SK-N-SH (cell line): Measurements from ENCODE around the gene GLG1.

Experiments used
- EP300 ChIP-seq, 2 experiments: IDR thresholded peaks; 2 replicates each; pipeline versions ENCODE4 v1.4.0 to v1.6.1; 2012; ENCODE audit warnings: borderline replicate concordance in 1 of 2, low read depth in 1 of 2, low read length in 1 of 2
- EZH2phosphoT487 ChIP-seq: fragments of 200-600 bp; sonication (generic); IDR thresholded peaks from 2 replicates; pipeline ENCODE4 v1.6.1; 2017; ENCODE audit warnings: low read depth, mixed run types, mild to moderate bottlenecking, antibody characterized with exemption, moderate library complexity, borderline replicate concordance
- NFIC ChIP-seq: IDR thresholded peaks from 2 replicates; pipeline ENCODE4 v1.4.0; 2012; ENCODE audit warnings: borderline replicate concordance
- POLR2AphosphoS5 ChIP-seq: IDR thresholded peaks from 2 replicates; pipeline ENCODE4 v1.6.1; 2012; ENCODE audit warnings: low read depth, low read length
- SIN3A ChIP-seq: IDR thresholded peaks from 2 replicates; pipeline ENCODE4 v1.6.1; 2012; ENCODE audit warnings: low read depth, mild to moderate bottlenecking, low read length, moderate library complexity, borderline replicate concordance
- TF ChIP-seq, protein P1 (sequence below): IDR thresholded peaks from 2 replicates; pipeline ENCODE4 v1.6.1; 2012; ENCODE audit warnings: mild to moderate bottlenecking, low read depth, low read length, moderate library complexity
- TF ChIP-seq, protein P2 (sequence below): IDR thresholded peaks from 2 replicates; pipeline ENCODE4 v1.4.0; 2012; ENCODE audit warnings: low read depth
- TF ChIP-seq, protein P3 (sequence below): IDR thresholded peaks from 2 replicates; pipeline ENCODE4 v1.4.0; 2012; ENCODE audit warnings: low read depth, borderline replicate concordance
- TF ChIP-seq, protein P4 (sequence below): fragments of 200-600 bp; sonication (generic); IDR thresholded peaks from 2 replicates; pipeline ENCODE4 v1.6.1; 2017; ENCODE audit warnings: antibody characterized with exemption, mild to moderate bottlenecking, moderate library complexity
- TF ChIP-seq, protein P5 (sequence below): IDR thresholded peaks from 2 replicates; pipeline ENCODE4 v1.4.0; 2012; ENCODE audit warnings: low read depth, borderline replicate concordance

DNA sequence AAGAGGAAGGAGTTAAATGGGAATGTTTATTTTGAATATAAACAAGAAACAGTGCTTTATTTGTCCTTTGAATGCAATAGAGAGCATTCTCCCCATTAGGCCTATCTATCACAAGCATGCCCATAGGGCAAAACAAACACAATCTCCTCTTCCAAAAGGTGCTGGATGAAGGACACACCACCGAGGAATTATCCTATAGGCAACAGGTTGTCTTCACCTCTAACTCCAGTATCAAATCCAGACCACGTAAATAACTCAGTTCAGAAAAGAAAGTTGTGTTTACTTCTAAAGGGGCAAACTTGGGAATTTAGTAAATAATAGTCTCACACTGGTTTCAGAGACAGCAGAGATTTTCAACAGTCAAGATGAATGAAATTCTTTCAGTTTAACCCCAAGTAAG, 101.9 kb downstream of the GLG1 start:
- TF ChIP-seq, protein P1, sequence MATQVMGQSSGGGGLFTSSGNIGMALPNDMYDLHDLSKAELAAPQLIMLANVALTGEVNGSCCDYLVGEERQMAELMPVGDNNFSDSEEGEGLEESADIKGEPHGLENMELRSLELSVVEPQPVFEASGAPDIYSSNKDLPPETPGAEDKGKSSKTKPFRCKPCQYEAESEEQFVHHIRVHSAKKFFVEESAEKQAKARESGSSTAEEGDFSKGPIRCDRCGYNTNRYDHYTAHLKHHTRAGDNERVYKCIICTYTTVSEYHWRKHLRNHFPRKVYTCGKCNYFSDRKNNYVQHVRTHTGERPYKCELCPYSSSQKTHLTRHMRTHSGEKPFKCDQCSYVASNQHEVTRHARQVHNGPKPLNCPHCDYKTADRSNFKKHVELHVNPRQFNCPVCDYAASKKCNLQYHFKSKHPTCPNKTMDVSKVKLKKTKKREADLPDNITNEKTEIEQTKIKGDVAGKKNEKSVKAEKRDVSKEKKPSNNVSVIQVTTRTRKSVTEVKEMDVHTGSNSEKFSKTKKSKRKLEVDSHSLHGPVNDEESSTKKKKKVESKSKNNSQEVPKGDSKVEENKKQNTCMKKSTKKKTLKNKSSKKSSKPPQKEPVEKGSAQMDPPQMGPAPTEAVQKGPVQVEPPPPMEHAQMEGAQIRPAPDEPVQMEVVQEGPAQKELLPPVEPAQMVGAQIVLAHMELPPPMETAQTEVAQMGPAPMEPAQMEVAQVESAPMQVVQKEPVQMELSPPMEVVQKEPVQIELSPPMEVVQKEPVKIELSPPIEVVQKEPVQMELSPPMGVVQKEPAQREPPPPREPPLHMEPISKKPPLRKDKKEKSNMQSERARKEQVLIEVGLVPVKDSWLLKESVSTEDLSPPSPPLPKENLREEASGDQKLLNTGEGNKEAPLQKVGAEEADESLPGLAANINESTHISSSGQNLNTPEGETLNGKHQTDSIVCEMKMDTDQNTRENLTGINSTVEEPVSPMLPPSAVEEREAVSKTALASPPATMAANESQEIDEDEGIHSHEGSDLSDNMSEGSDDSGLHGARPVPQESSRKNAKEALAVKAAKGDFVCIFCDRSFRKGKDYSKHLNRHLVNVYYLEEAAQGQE: no peak
- TF ChIP-seq, protein P2, sequence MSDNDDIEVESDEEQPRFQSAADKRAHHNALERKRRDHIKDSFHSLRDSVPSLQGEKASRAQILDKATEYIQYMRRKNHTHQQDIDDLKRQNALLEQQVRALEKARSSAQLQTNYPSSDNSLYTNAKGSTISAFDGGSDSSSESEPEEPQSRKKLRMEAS: no peak
- TF ChIP-seq EZH2phosphoT487: no peak
- TF ChIP-seq, protein P3, sequence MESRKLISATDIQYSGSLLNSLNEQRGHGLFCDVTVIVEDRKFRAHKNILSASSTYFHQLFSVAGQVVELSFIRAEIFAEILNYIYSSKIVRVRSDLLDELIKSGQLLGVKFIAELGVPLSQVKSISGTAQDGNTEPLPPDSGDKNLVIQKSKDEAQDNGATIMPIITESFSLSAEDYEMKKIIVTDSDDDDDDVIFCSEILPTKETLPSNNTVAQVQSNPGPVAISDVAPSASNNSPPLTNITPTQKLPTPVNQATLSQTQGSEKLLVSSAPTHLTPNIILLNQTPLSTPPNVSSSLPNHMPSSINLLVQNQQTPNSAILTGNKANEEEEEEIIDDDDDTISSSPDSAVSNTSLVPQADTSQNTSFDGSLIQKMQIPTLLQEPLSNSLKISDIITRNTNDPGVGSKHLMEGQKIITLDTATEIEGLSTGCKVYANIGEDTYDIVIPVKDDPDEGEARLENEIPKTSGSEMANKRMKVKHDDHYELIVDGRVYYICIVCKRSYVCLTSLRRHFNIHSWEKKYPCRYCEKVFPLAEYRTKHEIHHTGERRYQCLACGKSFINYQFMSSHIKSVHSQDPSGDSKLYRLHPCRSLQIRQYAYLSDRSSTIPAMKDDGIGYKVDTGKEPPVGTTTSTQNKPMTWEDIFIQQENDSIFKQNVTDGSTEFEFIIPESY: no peak
- TF ChIP-seq NFIC: no peak
- no peak for TF ChIP-seq POLR2AphosphoS5
- TF ChIP-seq, protein P4, sequence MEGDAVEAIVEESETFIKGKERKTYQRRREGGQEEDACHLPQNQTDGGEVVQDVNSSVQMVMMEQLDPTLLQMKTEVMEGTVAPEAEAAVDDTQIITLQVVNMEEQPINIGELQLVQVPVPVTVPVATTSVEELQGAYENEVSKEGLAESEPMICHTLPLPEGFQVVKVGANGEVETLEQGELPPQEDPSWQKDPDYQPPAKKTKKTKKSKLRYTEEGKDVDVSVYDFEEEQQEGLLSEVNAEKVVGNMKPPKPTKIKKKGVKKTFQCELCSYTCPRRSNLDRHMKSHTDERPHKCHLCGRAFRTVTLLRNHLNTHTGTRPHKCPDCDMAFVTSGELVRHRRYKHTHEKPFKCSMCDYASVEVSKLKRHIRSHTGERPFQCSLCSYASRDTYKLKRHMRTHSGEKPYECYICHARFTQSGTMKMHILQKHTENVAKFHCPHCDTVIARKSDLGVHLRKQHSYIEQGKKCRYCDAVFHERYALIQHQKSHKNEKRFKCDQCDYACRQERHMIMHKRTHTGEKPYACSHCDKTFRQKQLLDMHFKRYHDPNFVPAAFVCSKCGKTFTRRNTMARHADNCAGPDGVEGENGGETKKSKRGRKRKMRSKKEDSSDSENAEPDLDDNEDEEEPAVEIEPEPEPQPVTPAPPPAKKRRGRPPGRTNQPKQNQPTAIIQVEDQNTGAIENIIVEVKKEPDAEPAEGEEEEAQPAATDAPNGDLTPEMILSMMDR: no peak
- no peak for TF ChIP-seq EP300 (IDR thresholded peaks at IDR 0.05; ENCODE audit: borderline replicate concordance in 1 of 2, low read depth in 1 of 2, low read length in 1 of 2)
- TF ChIP-seq, protein P5, sequence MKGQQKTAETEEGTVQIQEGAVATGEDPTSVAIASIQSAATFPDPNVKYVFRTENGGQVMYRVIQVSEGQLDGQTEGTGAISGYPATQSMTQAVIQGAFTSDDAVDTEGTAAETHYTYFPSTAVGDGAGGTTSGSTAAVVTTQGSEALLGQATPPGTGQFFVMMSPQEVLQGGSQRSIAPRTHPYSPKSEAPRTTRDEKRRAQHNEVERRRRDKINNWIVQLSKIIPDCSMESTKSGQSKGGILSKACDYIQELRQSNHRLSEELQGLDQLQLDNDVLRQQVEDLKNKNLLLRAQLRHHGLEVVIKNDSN: no peak
- TF ChIP-seq SIN3A: no peak
